Keratinocyte (primary cell): Measurements from ENCODE around the gene PLAU. TPM values are rescaled to one million over a fixed set of nuclear protein-coding genes. Genes with fewer than 3 reads are reported as not detected.
"Not testable (repeated sequence)": the region's sequence is repeated elsewhere in the genome, so short reads cannot be mapped to it uniquely, and the experiment has no call there.

ENCODE experiments used
- DNase-seq: peaks from one replicate; pipeline ENCODE4 v3.0.0-alpha.2; 2011; ENCODE audit warnings: low read depth, missing footprints, low spot score
- FAIRE-seq: peaks from 2 replicates; lab custom pipeline; 2011; peaks lifted over from hg19 to GRCh38; lab: Jason Lieb, UNC
- H2AFZ ChIP-seq: 2 replicates; pipeline ENCODE4 v1.6.0; 2012; ENCODE audit warnings: low read length, control low read depth, inconsistent platforms; ENCODE audit not compliant: control insufficient read depth
- H3K27ac ChIP-seq: 2 replicates; pipeline ENCODE4 v1.5.1; 2011; ENCODE audit warnings: low read length; ENCODE audit not compliant: control insufficient read depth, insufficient read depth
- H3K27me3 ChIP-seq: 3 replicates; pipeline ENCODE4 v1.6.0; 2011; ENCODE audit warnings: low read length; ENCODE audit not compliant: control insufficient read depth, insufficient read depth; ENCODE audit errors: extremely low read depth
- H3K36me3 ChIP-seq, 2 experiments: 2 replicates in 1 of 2; 3 replicates in 1 of 2; pipeline ENCODE4 v1.5.1; 2011; ENCODE audit warnings: low read length in 2 of 2, mild to moderate bottlenecking in 1 of 2; ENCODE audit not compliant: control insufficient read depth in 2 of 2, insufficient read depth in 2 of 2; ENCODE audit errors: extremely low read depth in 1 of 2
- H3K4me1 ChIP-seq: 3 replicates; pipeline ENCODE4 v1.5.1; 2011; ENCODE audit warnings: low read length; ENCODE audit not compliant: control insufficient read depth, insufficient read depth; ENCODE audit errors: extremely low read depth
- H3K4me2 ChIP-seq: 3 replicates; pipeline ENCODE4 v1.6.0; 2011; ENCODE audit warnings: low read depth, low read length; ENCODE audit not compliant: control insufficient read depth, insufficient read depth; ENCODE audit errors: extremely low read depth
- H3K4me3 ChIP-seq, 3 experiments: fragments of 200-600 bp in 1 of 3; sonication (generic) in 1 of 3; 2 replicates in 2 of 3; 3 replicates in 1 of 3; pipeline ENCODE4 v1.5.1; 2011 to 2016; ENCODE audit warnings: low read length in 3 of 3, mild to moderate bottlenecking in 3 of 3, control low read depth in 2 of 3, inconsistent platforms in 1 of 3, low read depth in 1 of 3, mixed read lengths in 1 of 3, mixed run types in 1 of 3, moderate library complexity in 1 of 3; ENCODE audit not compliant: control insufficient read depth in 2 of 3, insufficient read depth in 2 of 3; ENCODE audit errors: extremely low read depth in 1 of 3
- H3K79me2 ChIP-seq: 2 replicates; pipeline ENCODE4 v1.6.0; 2012; ENCODE audit warnings: low read length; ENCODE audit not compliant: control insufficient read depth, insufficient read depth
- H3K9ac ChIP-seq: 3 replicates; pipeline ENCODE4 v1.6.0; 2011; ENCODE audit warnings: low read length; ENCODE audit not compliant: control insufficient read depth, insufficient read depth; ENCODE audit errors: extremely low read depth
- H3K9me1 ChIP-seq: 3 replicates; pipeline ENCODE4 v1.6.0; 2011; ENCODE audit warnings: low read length; ENCODE audit not compliant: control insufficient read depth, insufficient read depth; ENCODE audit errors: extremely low read depth
- H3K9me3 ChIP-seq: 2 replicates; pipeline ENCODE4 v1.5.1; 2012; ENCODE audit warnings: low read depth, low read length; ENCODE audit not compliant: control insufficient read depth
- H4K20me1 ChIP-seq: 3 replicates; pipeline ENCODE4 v1.6.0; 2011; ENCODE audit warnings: low read length; ENCODE audit not compliant: control insufficient read depth, insufficient read depth; ENCODE audit errors: extremely low read depth
- CTCF ChIP-seq, 3 experiments: IDR thresholded peaks in 1 of 3; conservative IDR thresholded peaks in 1 of 3; optimal IDR thresholded peaks in 1 of 3; 2 replicates in 2 of 3; 3 replicates in 1 of 3; pipeline versions ENCODE3 to v1.5.1; 2011; ENCODE audit warnings: low read length in 3 of 3, mild to moderate bottlenecking in 3 of 3, moderate library complexity in 2 of 3, control low read depth in 1 of 3, inconsistent platforms in 1 of 3; ENCODE audit not compliant: insufficient read depth in 2 of 3; ENCODE audit errors: extremely low read depth in 1 of 3
- EZH2 ChIP-seq: IDR thresholded peaks from one replicate; pipeline ENCODE4 v1.6.1; 2012; ENCODE audit warnings: inconsistent platforms, mild to moderate bottlenecking, low read length, moderate library complexity
- dilution Hi-C: fragments of 300-500 bp; cut with MboI; formaldehyde crosslinking; loops from one replicate; pipeline ENCODE4 v1.7.0; 2020; ENCODE audit warnings: low sequenced_read_pairs; ENCODE audit not compliant: extremely low pct_ligation_motif_present
- polyA plus RNA-seq, 5 experiments: library from polyadenylated mRNA; depleted of rRNA in 3 of 5; stranded (reverse) in 3 of 5; stranded (forward) in 1 of 5; unstranded in 1 of 5; fragments of >200 nt; gene quantifications; 1 replicate in 1 of 5; 2 replicates in 3 of 5; 3 replicates in 1 of 5; pipeline versions ENCODE4 v1.2.1 to v1.2.3, GENCODE V29; 2011 to 2012; ENCODE audit warnings: missing spikeins in 2 of 5, low read depth in 1 of 5, low replicate concordance in 1 of 5

PLAU gene
- polyA plus RNA-seq, 1 donor (not counting 4 experiments of a cell fraction or from before 2014, with no cell fraction given): 262 TPM

DNA sequence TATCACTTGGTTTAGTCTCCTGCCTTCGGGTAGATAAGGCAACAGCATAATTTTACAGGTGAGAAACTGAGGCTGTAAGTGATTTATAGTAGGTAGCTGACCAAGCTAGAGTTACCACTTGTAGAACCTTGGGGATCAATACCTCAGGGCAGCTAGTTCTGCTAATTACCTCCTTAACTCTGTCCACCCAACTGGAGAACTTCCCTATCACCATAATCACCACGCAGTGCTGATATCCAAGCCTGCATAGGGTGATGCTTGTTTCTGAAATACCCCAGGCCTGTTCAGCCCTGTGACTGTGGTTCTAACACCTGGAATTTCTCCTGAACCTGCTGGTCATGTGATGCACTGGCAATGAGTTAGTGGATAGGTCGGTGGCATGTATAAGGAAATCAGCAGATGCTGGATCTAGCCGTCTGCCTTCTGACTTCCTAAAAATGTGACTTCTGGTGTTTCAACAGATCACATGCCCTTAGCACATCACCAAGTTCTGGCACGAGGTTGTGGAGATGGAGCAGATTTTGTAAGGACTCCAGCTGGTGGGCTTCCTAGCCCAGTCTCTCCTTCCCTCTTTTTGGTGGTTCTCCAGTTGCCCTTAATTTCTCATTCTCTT lies 15.3 kb downstream of the PLAU start:
- Histone ChIP-seq H3K9me1 (no peaks in the 10 kb centered on the region), H3K4me2 (no peak overlapping the region), H3K4me1 (peaks cover 8% of the 10 kb centered on the region), H2AFZ (no peak overlapping the region), H4K20me1 (no peaks in the 10 kb centered on the region), H3K36me3 (no peaks in the 10 kb centered on the region), H3K27ac (no peak overlapping the region), H3K79me2 (no peaks in the 10 kb centered on the region), H3K9ac (no peak overlapping the region), H3K9me3 (no peaks in the 10 kb centered on the region), H3K27me3 (no peaks in the 10 kb centered on the region), H3K4me3 (no peak overlapping the region)
- no peak for DNase-seq
- dilution Hi-C loops: no loop called here
- no peak for FAIRE-seq
- TF ChIP-seq CTCF (optimal IDR thresholded peaks at IDR 0.05 in 1 of 3, IDR thresholded peaks at IDR 0.05 in 1 of 3, conservative IDR thresholded peaks at IDR 0.05 in 1 of 3; ENCODE audit: extremely low read depth in 1 of 3, insufficient read depth in 2 of 3, low read length in 3 of 3): no peak
- TF ChIP-seq EZH2: no peak

DNA sequence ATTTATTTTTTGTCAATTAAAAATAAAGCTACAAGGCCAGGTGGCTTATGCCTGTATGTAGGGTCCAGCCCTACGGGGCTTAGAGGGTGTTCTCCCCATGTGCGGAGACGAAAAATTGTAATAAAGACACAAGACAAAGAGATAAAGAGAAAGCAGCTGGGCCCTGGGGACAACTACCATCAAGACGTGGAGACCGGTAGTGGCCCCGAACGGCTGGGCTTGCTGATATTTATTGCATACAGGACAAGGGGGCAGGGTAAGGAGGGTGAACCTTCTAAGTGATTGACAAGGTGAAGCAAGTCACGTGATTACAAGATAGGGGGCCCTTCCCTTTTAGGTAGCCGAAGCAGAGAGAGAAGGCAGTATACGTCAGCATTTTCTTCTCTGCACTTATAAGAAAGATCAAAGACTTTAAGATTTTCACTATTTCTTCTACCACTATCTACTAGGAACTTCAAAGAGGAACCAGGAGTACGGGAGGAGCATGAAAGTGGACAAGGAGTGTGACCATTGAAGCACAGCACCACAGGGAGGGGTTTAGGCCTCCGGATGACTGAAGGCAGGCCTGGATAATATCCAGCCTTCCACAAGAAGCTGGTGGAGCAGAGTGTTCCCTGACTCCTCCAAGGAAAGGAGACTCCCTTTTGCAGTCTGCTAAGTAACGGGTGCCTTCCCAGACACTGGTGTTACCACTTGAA lies 19.8 kb downstream of the PLAU start:
- H3K27me3 ChIP-seq, H3K79me2 ChIP-seq, H3K4me3 ChIP-seq, H3K9me3 ChIP-seq, H3K9me1 ChIP-seq, FAIRE-seq, dilution Hi-C loops, DNase-seq, H3K36me3 ChIP-seq, H3K9ac ChIP-seq, H2AFZ ChIP-seq, H3K4me2 ChIP-seq, H4K20me1 ChIP-seq: not testable (repeated sequence)
- H3K27ac ChIP-seq: peak overlapping the region; percentile 56
- H3K4me1 ChIP-seq: peaks cover 31% of the 10 kb centered on the region
